HG03159 (cell line): ENCODE data around the gene TDRD10.
"Not testable (repeated sequence)": the region's sequence is repeated elsewhere in the genome, so short reads cannot be mapped to it uniquely, and the experiment has no call there.

Experiments used
- ATAC-seq: cut with Tn5 transposase; IDR thresholded peaks from one replicate; pipeline ENCODE4 v1.9.1; 2021; ENCODE audit warnings: mild to moderate bottlenecking, moderate library complexity; ENCODE audit not compliant: unreplicated experiment

The TDRD10 gene

GRCh38 chr1:154512760-154513159 is 10.7 kb downstream of the TDRD10 start:
- no peak for ATAC-seq

DNA sequence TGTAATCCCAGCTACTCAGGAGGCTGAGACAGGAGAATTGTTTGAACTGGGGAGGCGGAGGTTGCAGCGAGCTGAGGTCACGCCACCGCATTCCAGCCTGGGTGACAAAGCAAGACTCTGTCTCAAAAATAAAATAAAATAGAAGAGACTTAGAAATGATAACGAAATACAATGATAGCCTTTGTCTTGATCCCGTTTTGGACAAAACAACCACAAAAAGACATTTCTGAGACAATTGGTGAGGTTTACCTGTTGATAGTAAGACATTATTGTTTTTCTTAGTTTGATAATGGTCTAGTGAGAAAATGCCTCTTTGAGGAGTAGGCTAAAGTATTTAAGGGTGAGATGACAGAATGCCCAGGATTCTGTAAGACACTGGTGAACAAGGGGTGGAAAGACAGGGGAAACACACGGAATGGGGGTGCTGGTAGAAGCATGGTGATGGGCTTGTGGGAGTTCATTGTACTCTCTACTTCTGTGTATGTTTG is 12.1 kb downstream of the TDRD10 start:
- ATAC-seq, result no peak

- no peak for ATAC-seq
These were observed 15.6 kb downstream of the TDRD10 start for GRCh38 chr1:154517661-154518060.

DNA sequence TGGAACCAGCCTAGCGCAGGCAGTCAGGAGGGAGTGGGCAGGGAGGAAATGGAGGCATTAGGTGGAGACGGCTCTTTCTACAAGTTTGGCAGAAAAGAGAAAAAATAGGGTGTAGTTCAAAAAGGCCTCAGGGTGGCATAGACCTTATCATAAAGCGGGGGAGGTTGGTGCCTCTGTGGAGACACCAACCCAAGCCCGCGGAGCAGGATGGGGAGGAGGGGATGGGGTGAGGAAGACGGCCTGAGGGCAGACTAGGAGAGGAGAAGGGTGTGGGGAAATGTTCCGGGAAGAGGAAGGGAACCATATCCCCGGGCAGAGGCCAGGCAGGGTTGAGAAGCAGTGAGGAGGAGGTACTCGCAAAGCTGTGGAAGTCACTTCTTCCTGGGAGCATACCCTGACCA is 17.6 kb downstream of the TDRD10 start:
- ATAC-seq, result no peak

DNA sequence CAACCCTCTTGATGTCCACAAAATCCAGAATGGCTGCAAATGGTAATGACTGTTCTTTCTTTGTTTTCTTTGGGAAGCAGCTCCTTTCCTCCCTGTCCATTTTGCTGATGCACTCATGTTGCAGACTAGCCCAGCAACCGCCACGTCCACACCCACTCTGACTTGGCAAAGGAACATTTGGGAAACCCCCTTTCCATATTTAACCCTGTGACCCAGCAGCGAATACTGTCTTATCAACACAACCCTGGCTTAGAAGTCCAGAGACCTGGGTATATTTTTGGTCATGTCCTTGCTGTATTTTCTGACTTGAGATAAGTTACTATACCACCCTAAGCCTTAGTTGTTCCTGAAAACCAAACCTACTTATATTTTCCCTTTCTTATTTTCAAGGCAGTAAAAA is 18.3 kb downstream of the TDRD10 start:
- ATAC-seq, result no peak

- no peak for ATAC-seq
These were observed 19.7 kb downstream of the TDRD10 start for GRCh38 chr1:154521695-154522094.

- ATAC-seq, result no peak
These were observed 22.9 kb downstream of the TDRD10 start for GRCh38 chr1:154524881-154525280.

- no peak for ATAC-seq
These were observed 25.2 kb downstream of the TDRD10 start for GRCh38 chr1:154527192-154527591.

DNA sequence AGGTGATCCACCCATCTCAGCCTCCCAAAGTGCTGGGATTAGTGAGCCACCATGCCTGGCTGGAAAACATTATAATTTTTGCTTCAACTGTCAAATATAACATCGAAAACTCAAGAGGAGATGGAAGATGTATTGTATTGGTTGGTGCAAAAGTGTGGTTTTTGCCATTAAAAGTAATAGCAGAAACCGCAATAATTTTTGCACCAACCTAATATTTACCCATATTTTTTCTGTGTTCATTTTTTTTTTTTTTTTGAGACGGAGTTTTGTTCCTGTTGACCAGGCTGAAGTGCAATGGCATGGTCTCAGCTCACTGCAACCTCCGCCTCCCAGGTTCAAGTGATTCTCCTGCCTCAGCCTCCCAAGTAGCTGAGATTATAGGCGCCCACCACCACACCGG is 27.3 kb downstream of the TDRD10 start:
- ATAC-seq, result no peak

GRCh38 chr1:154531950-154532349 is 29.9 kb downstream of the TDRD10 start:
- not testable (repeated sequence) for ATAC-seq

GRCh38 chr1:154533952-154534844 is 32.2 kb downstream of the TDRD10 start:
- ATAC-seq, result no peak

DNA sequence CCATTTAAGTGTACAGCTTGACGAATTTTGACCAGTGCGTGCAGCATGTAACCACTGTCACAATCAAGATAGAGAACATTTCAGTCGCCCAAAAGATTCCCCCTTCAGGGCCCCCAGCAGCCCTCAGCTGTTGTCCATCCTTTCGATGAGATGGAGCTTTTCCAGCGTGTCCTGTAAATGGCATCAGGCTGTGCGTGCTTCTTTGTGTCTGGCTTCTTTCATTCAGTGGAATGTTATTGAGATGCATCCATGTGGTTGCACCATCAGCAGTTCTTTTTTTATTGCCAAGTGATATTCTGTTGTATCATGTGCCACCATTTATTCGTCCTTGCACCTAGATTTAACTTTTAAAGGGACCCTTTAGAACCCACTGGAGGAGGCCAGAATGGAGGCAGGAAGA is 34.6 kb downstream of the TDRD10 start:
- ATAC-seq, result no peak

- ATAC-seq, result no peak
These were observed 37.8 kb downstream of the TDRD10 start for GRCh38 chr1:154539486-154540483.

GRCh38 chr1:154541231-154541630 is 39.2 kb downstream of the TDRD10 start:
- no peak for ATAC-seq

- ATAC-seq, result no peak
These were observed 44.4 kb downstream of the TDRD10 start for GRCh38 chr1:154546264-154547063.

GRCh38 chr1:154547105-154547732 is 45.2 kb downstream of the TDRD10 start:
- no peak for ATAC-seq

GRCh38 chr1:154548028-154548427 is 46.0 kb downstream of the TDRD10 start:
- no peak for ATAC-seq

DNA sequence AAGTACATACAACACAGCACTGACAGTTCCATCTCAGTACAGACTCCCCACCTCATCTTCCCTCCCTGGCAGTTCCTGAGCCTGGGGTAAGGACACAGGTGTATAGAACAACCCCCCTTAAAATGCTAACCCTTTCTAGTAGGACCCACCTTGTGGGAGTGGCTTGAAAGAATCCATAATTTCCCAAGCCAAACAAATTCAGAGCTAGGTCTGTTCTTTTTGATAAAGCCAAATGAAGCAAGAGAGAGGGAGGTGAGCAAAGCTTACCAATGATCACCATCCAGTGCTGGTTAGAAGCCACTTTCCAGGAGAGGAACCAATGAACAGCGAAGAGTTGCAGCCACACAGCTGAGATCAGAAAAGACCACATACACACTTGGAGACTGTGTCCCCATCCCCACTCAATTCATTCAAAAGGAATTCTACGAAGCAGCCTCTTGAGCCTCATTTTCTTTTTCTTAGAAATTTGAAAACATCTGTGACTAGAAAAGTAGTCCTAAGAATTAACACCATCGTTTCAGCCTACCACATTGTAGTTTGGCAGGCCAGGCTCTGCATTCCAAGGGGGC is 47.3 kb downstream of the TDRD10 start:
- no peak for ATAC-seq

GRCh38 chr1:154550070-154550469 is 48.1 kb downstream of the TDRD10 start:
- no peak for ATAC-seq

DNA sequence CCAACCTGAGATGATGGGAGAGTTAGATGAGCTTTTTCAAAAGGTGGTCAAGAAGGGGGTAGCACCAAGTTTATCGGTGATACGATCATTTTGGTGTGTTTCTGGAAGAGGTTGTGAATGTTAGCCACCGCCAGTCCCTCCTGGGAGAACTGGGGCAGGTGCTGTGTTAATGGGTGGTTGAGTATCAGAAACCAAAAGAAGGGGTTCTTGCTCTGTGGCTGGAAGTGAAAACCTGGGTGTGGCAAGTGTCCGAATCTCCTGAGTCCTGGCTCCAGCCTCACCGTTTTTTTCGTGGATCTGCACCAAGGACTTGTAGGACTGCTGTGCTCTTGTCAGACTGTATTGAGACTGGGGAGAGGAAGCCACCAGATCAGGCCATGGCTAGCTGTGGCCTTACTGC is 48.6 kb downstream of the TDRD10 start:
- ATAC-seq, result no peak
